ENCODE measurements around the gene IRGC. TPM values are rescaled to one million over a fixed set of nuclear protein-coding genes. Genes with fewer than 3 reads are reported as not detected.

IRGC gene, protein sequence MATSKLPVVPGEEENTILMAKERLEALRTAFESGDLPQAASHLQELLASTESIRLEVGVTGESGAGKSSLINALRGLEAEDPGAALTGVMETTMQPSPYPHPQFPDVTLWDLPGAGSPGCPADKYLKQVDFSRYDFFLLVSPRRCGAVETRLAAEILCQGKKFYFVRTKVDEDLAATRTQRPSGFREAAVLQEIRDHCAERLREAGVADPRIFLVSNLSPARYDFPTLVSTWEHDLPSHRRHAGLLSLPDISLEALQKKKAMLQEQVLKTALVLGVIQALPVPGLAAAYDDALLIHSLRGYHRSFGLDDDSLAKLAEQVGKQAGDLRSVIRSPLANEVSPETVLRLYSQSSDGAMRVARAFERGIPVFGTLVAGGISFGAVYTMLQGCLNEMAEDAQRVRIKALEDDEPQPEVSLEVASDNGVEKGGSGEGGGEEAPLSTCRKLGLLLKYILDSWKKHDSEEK
- total RNA-seq (2012; rRNA removed) (not detected in 2 replicates), polyA plus RNA-seq (2012; rRNA removed) (not detected in 2 replicates), Bru-seq, nascent RNA (not detected), BruChase-seq, experiment 1, labeled RNA remaining after a 6-hour chase (not detected), BruChase-seq, experiment 2, labeled RNA remaining after a 2-hour chase (not detected)
- not detected in 2 replicates for polyA plus RNA-seq (2012; cell fraction: cytosol; rRNA removed)
- polyA plus RNA-seq (2012; cell fraction: nucleus; rRNA removed; ENCODE audit: low replicate concordance) = not detected in 2 replicates
- long read RNA-seq = 0 reads

DNA sequence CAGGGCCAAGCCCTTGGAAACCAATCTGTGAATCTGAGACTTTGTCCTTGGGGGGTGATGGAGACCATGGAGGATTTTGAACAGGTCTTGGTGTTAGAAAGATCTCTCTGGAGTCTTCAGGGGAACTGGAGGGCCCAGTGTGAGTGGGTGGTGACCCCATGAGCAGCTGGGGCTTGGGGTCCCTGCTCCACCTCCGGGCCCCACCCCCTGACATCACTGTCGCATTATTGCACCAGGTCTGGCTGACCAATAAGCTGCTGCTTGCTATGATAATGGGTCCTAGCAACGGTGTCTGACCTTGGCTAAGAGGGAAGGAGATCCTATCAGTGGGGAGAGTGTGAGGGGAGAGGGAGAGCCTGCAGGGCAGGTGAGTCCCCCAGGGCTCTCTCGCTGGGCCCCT is at the start of gene IRGC:
Gene IRGC (plus strand): TSS at position 301 of the 400 bp plus-strand sequence. CDS start 2,483 bp downstream, outside the sequence.
- Histone ChIP-seq H3K9me3 (ENCODE audit: control insufficient read depth, insufficient read depth, low read length) (no peaks in the 10 kb centered on the region), H2BK120ac (ENCODE audit: low read depth, low read length) (no peak within 1 kb of the TSS), H2BK15ac (ENCODE audit: low read depth, low read length) (no peak within 1 kb of the TSS), H2AFZ (replicated peaks; ENCODE audit: low read length, poor library complexity) (no peak within 1 kb of the TSS), H4K20me1 (ENCODE audit: insufficient read depth, low read length) (no peaks in the 10 kb centered on the region), H3K56ac (ENCODE audit: extremely low read depth, insufficient read depth, low read length) (no peak within 1 kb of the TSS), H3K23ac (ENCODE audit: low read depth, low read length) (no peak within 1 kb of the TSS), H3K4ac (ENCODE audit: low read depth, low read length) (no peak within 1 kb of the TSS), H4K8ac (ENCODE audit: low read depth in 2 of 2, low read length in 2 of 2) (no peak within 1 kb of the TSS), H3K14ac (replicated peaks; ENCODE audit: low read depth, low read length) (no peak within 1 kb of the TSS), H2BK20ac (ENCODE audit: low read depth, low read length) (no peak within 1 kb of the TSS), H3K9ac (ENCODE audit: low read depth, low read length) (no peak within 1 kb of the TSS), H2AK9ac (replicated peaks; ENCODE audit: low read depth, low read length, poor library complexity) (no peak within 1 kb of the TSS), H3K18ac (ENCODE audit: low read depth, low read length) (no peak within 1 kb of the TSS), H3K4me2 (ENCODE audit: low read depth, low read length) (no peak within 1 kb of the TSS), H4K5ac (ENCODE audit: low read depth, low read length) (no peak within 1 kb of the TSS), H3K9me1 (ENCODE audit: insufficient read depth, low read length) (no peaks in the 10 kb centered on the region), H3K27me3 (ENCODE audit: control insufficient read depth, insufficient read depth, low read length) (no peaks in the 10 kb centered on the region; the same call in 1 of the 2 replicates), H3K4me1 (ENCODE audit: control insufficient read depth, insufficient read depth, low read length) (no peaks in the 10 kb centered on the region), H3K79me1 (ENCODE audit: low read depth in 1 of 2, low read length in 2 of 2) (no peaks in the 10 kb centered on the region), H2BK5ac (ENCODE audit: low read depth, low read length, poor library complexity, severe bottlenecking) (no peak within 1 kb of the TSS), H3K36me3 (ENCODE audit: control insufficient read depth, insufficient read depth, low read length) (no peaks in the 10 kb centered on the region), H2AK5ac (ENCODE audit: low read depth, low read length) (no peak within 1 kb of the TSS), H3K27ac (ENCODE audit: insufficient read depth, low read length) (no peak within 1 kb of the TSS), H4K91ac (ENCODE audit: insufficient read depth, low read depth, low read length) (no peak within 1 kb of the TSS), H3K4me3 (ENCODE audit: insufficient read depth, low read depth, low read length) (no peak within 1 kb of the TSS)
- POLR2A ChIA-PET (ENCODE audit: unreplicated experiment) = no interaction called here
- BruUV-seq (replicated peaks) = no TSS peak
- no peak for ATAC-seq (ENCODE audit: low read depth)
- intact Hi-C loops (cut with micrococcal nuclease) = no loop called here
- dilution Hi-C loops (cut with HindIII; ENCODE audit: low sequenced_read_pairs, unreplicated experiment) = no loop called here
- no peak for DNase-seq
- no CpG with 5 or more reads among the region's 4 CpGs for WGBS, 2 experiments (ENCODE audit: extremely low coverage in 2 of 2, insufficient read length in 1 of 2)
- in situ Hi-C loops (cut with MboI; ENCODE audit: low sequenced_read_pairs) = no loop called here
- CTCF ChIA-PET = interaction anchor here (0.6 to 1.0 kb wide), 2 partner anchors 19 to 183 kb away, joined by 3 to 4 read pairs; partner anchors contain the start of gene ZNF575
- no peak for TF ChIP-seq CEBPB (IDR thresholded peaks at IDR 0.05; ENCODE audit: low read depth, low read length)
- TF ChIP-seq MAZ (IDR thresholded peaks at IDR 0.05; ENCODE audit: borderline replicate concordance, low read depth, low read length) = no peak
- no peak for TF ChIP-seq SMC3 (IDR thresholded peaks at IDR 0.05; ENCODE audit: low read depth, low read length)
- TF ChIP-seq, protein P1, sequence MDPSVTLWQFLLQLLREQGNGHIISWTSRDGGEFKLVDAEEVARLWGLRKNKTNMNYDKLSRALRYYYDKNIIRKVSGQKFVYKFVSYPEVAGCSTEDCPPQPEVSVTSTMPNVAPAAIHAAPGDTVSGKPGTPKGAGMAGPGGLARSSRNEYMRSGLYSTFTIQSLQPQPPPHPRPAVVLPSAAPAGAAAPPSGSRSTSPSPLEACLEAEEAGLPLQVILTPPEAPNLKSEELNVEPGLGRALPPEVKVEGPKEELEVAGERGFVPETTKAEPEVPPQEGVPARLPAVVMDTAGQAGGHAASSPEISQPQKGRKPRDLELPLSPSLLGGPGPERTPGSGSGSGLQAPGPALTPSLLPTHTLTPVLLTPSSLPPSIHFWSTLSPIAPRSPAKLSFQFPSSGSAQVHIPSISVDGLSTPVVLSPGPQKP (IDR thresholded peaks at IDR 0.05; ENCODE audit: borderline replicate concordance, low read depth, low read length) = no peak
- TF ChIP-seq, protein P2, sequence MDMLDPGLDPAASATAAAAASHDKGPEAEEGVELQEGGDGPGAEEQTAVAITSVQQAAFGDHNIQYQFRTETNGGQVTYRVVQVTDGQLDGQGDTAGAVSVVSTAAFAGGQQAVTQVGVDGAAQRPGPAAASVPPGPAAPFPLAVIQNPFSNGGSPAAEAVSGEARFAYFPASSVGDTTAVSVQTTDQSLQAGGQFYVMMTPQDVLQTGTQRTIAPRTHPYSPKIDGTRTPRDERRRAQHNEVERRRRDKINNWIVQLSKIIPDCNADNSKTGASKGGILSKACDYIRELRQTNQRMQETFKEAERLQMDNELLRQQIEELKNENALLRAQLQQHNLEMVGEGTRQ (IDR thresholded peaks at IDR 0.05; ENCODE audit: low read depth, low read length) = no peak
- TF ChIP-seq, protein P3, sequence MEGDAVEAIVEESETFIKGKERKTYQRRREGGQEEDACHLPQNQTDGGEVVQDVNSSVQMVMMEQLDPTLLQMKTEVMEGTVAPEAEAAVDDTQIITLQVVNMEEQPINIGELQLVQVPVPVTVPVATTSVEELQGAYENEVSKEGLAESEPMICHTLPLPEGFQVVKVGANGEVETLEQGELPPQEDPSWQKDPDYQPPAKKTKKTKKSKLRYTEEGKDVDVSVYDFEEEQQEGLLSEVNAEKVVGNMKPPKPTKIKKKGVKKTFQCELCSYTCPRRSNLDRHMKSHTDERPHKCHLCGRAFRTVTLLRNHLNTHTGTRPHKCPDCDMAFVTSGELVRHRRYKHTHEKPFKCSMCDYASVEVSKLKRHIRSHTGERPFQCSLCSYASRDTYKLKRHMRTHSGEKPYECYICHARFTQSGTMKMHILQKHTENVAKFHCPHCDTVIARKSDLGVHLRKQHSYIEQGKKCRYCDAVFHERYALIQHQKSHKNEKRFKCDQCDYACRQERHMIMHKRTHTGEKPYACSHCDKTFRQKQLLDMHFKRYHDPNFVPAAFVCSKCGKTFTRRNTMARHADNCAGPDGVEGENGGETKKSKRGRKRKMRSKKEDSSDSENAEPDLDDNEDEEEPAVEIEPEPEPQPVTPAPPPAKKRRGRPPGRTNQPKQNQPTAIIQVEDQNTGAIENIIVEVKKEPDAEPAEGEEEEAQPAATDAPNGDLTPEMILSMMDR (conservative IDR thresholded peaks at IDR 0.05; ENCODE audit: low read depth, low read length) = no peak
- TF ChIP-seq RFX5 (IDR thresholded peaks at IDR 0.05; ENCODE audit: low read depth, low read length) = no peak
- TF ChIP-seq CHD1 (IDR thresholded peaks at IDR 0.05; ENCODE audit: low read depth, low read length) = no peak
- no peak for TF ChIP-seq POLR2A (IDR thresholded peaks at IDR 0.05; ENCODE audit: low read depth, low read length)
- no peak for TF ChIP-seq NFE2L2 (IDR thresholded peaks at IDR 0.05; ENCODE audit: low read depth, low read length)
- TF ChIP-seq RCOR1 (IDR thresholded peaks at IDR 0.05; ENCODE audit: insufficient replicate concordance, low read length) = no peak
- TF ChIP-seq MXI1 (IDR thresholded peaks at IDR 0.05; ENCODE audit: borderline replicate concordance, low read depth, low read length) = no peak
- no peak for TF ChIP-seq RAD21 (IDR thresholded peaks at IDR 0.05; ENCODE audit: low read length)
- no peak for TF ChIP-seq BHLHE40 (IDR thresholded peaks at IDR 0.05; ENCODE audit: low read depth, low read length)

Data from IMR-90 (cell line).